HL-60 (cell line): ENCODE results near the gene MRGPRX2.
A peak's percentile ranks its signal among the peaks of the same experiment; 100 is the strongest.

ENCODE experiments used
- GABPA ChIP-seq: IDR thresholded peaks from 2 replicates; pipeline ENCODE4 v1.6.1; 2012; ENCODE audit warnings: low read depth
- POLR2AphosphoS5 ChIP-seq: IDR thresholded peaks from 2 replicates; pipeline ENCODE4 v1.6.1; 2012; ENCODE audit warnings: low read depth
- SPI1 ChIP-seq: IDR thresholded peaks from 2 replicates; pipeline ENCODE4 v1.6.1; 2012; ENCODE audit warnings: low read depth, mild to moderate bottlenecking, borderline replicate concordance
- TF ChIP-seq, protein P1 (sequence below): IDR thresholded peaks from one replicate; pipeline ENCODE4 v1.5.1; 2011; ENCODE audit warnings: low read length, control low read depth, inconsistent platforms; ENCODE audit not compliant: insufficient read depth
- TF ChIP-seq, protein P2 (sequence below): IDR thresholded peaks from 2 replicates; pipeline ENCODE4 v1.6.1; 2012; ENCODE audit warnings: low read depth; ENCODE audit not compliant: insufficient replicate concordance

- TF ChIP-seq, protein P1, sequence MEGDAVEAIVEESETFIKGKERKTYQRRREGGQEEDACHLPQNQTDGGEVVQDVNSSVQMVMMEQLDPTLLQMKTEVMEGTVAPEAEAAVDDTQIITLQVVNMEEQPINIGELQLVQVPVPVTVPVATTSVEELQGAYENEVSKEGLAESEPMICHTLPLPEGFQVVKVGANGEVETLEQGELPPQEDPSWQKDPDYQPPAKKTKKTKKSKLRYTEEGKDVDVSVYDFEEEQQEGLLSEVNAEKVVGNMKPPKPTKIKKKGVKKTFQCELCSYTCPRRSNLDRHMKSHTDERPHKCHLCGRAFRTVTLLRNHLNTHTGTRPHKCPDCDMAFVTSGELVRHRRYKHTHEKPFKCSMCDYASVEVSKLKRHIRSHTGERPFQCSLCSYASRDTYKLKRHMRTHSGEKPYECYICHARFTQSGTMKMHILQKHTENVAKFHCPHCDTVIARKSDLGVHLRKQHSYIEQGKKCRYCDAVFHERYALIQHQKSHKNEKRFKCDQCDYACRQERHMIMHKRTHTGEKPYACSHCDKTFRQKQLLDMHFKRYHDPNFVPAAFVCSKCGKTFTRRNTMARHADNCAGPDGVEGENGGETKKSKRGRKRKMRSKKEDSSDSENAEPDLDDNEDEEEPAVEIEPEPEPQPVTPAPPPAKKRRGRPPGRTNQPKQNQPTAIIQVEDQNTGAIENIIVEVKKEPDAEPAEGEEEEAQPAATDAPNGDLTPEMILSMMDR = peak; percentile 93
- TF ChIP-seq POLR2AphosphoS5 (no peak), SPI1 (no peak), GABPA (no peak)
- TF ChIP-seq, protein P2, sequence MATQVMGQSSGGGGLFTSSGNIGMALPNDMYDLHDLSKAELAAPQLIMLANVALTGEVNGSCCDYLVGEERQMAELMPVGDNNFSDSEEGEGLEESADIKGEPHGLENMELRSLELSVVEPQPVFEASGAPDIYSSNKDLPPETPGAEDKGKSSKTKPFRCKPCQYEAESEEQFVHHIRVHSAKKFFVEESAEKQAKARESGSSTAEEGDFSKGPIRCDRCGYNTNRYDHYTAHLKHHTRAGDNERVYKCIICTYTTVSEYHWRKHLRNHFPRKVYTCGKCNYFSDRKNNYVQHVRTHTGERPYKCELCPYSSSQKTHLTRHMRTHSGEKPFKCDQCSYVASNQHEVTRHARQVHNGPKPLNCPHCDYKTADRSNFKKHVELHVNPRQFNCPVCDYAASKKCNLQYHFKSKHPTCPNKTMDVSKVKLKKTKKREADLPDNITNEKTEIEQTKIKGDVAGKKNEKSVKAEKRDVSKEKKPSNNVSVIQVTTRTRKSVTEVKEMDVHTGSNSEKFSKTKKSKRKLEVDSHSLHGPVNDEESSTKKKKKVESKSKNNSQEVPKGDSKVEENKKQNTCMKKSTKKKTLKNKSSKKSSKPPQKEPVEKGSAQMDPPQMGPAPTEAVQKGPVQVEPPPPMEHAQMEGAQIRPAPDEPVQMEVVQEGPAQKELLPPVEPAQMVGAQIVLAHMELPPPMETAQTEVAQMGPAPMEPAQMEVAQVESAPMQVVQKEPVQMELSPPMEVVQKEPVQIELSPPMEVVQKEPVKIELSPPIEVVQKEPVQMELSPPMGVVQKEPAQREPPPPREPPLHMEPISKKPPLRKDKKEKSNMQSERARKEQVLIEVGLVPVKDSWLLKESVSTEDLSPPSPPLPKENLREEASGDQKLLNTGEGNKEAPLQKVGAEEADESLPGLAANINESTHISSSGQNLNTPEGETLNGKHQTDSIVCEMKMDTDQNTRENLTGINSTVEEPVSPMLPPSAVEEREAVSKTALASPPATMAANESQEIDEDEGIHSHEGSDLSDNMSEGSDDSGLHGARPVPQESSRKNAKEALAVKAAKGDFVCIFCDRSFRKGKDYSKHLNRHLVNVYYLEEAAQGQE = no peak
These were observed 16.4 kb upstream of the MRGPRX2 start for GRCh38 chr11:19076744-19077589.
